Osteoblast (primary cell): ENCODE results near the gene GABRB1. TPM values are rescaled to one million over a fixed set of nuclear protein-coding genes. Genes with fewer than 3 reads are reported as not detected.

Experiments used
- DNase-seq: peaks from one replicate; pipeline ENCODE4 v3.0.0; 2011; ENCODE audit warnings: low spot score, mixed read lengths; ENCODE audit not compliant: insufficient read length; ENCODE audit errors: missing footprints
- H2AFZ ChIP-seq: 2 replicates; pipeline ENCODE4 v1.6.0; 2011; ENCODE audit warnings: mild to moderate bottlenecking, low read length
- H3K27ac ChIP-seq: 2 replicates; pipeline ENCODE4 v1.5.1; 2011; ENCODE audit warnings: mild to moderate bottlenecking, low read depth, low read length, moderate library complexity
- H3K27me3 ChIP-seq: 2 replicates; pipeline ENCODE4 v1.6.0; 2012; ENCODE audit warnings: mild to moderate bottlenecking, control low read depth, inconsistent platforms, low read length, moderate library complexity; ENCODE audit not compliant: insufficient read depth
- H3K36me3 ChIP-seq: 2 replicates; pipeline ENCODE4 v1.5.1; 2011; ENCODE audit warnings: mild to moderate bottlenecking, low read length, control low read depth, moderate library complexity; ENCODE audit not compliant: insufficient read depth
- H3K4me1 ChIP-seq: 2 replicates; pipeline ENCODE4 v1.5.1; 2011; ENCODE audit warnings: mild to moderate bottlenecking, low read length, control low read depth, moderate library complexity; ENCODE audit not compliant: insufficient read depth
- H3K4me2 ChIP-seq: 2 replicates; pipeline ENCODE4 v1.6.0; 2011; ENCODE audit warnings: mild to moderate bottlenecking, low read length; ENCODE audit not compliant: insufficient read depth
- H3K4me3 ChIP-seq: fragments of 200-600 bp; sonication (generic); 3 replicates; pipeline ENCODE4 v1.5.1; 2012; ENCODE audit warnings: mild to moderate bottlenecking, low read length, inconsistent platforms; ENCODE audit not compliant: insufficient read depth
- H3K79me2 ChIP-seq: 2 replicates; pipeline ENCODE4 v1.6.0; 2012; ENCODE audit warnings: mild to moderate bottlenecking, low read length, control low read depth, inconsistent platforms; ENCODE audit not compliant: insufficient read depth
- H3K9me3 ChIP-seq: 2 replicates; pipeline ENCODE4 v1.5.1; 2011; ENCODE audit warnings: low read depth, low read length, control low read depth
- H4K20me1 ChIP-seq: 2 replicates; pipeline ENCODE4 v1.6.0; 2012; ENCODE audit warnings: mild to moderate bottlenecking, low read length, control low read depth; ENCODE audit not compliant: insufficient read depth
- total RNA-seq: library from RNA; depleted of rRNA; stranded (reverse); fragments of >200 nt; gene quantifications from 2 replicates; pipeline ENCODE4 v1.2.3, GENCODE V29; 2012
- TF ChIP-seq, protein P1 (sequence below): IDR thresholded peaks from 2 replicates; pipeline ENCODE4 v1.5.1; 2011; ENCODE audit warnings: mild to moderate bottlenecking, low read depth, low read length, moderate library complexity; ENCODE audit errors: extremely low read depth

Gene GABRB1
- total RNA-seq, 1 donor, result not detected

DNA sequence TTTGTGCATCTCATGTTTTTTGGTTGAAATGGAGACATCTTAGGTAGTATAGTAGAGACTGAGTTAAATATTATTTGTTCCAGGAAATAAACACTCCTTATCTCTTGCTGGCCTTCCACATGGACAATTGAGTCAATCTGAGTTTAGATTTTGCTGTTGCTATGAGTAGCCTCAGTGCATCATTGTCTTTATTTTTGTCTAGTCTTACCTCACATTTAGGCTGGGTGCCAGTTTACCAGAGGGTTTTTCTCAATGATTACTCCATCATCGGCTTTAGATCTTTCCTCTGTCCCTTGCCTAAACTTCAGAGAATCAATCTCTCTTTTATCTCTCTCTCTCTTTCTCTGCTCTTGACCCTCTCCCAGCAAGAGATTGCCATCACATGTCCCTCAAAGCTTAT, 73.6 kb downstream of the GABRB1 start:
- Histone ChIP-seq H4K20me1 (no peaks in the 10 kb centered on the region), H3K79me2 (no peaks in the 10 kb centered on the region), H3K36me3 (no peaks in the 10 kb centered on the region), H3K27ac (no peak overlapping the region), H3K4me3 (no peak overlapping the region), H3K4me1 (peaks cover 2% of the 10 kb centered on the region), H2AFZ (no peak overlapping the region), H3K4me2 (no peak overlapping the region), H3K27me3 (no peaks in the 10 kb centered on the region), H3K9me3 (no peaks in the 10 kb centered on the region)
- TF ChIP-seq, protein P1, sequence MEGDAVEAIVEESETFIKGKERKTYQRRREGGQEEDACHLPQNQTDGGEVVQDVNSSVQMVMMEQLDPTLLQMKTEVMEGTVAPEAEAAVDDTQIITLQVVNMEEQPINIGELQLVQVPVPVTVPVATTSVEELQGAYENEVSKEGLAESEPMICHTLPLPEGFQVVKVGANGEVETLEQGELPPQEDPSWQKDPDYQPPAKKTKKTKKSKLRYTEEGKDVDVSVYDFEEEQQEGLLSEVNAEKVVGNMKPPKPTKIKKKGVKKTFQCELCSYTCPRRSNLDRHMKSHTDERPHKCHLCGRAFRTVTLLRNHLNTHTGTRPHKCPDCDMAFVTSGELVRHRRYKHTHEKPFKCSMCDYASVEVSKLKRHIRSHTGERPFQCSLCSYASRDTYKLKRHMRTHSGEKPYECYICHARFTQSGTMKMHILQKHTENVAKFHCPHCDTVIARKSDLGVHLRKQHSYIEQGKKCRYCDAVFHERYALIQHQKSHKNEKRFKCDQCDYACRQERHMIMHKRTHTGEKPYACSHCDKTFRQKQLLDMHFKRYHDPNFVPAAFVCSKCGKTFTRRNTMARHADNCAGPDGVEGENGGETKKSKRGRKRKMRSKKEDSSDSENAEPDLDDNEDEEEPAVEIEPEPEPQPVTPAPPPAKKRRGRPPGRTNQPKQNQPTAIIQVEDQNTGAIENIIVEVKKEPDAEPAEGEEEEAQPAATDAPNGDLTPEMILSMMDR, result no peak
- DNase-seq, result no peak

DNA sequence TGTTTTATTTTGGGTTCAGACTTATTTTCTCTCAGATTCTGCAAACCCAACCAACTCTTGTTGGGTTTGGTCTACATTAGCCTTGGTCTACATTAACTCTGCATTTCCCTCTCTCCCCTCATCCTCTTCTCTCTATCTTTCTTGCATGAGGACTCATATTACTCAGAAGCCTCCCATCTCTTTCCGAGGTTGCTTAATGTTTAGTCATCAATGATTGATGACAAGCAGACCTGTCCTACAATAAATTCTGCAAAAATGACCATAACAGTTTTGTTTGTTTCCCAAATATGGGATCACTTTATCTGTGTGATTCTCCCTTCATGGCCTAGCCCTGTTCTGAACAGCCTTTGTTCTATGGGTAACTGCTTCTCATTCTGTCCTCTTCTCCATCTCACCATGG, 75.2 kb downstream of the GABRB1 start:
- no peak for DNase-seq
- H3K4me2 ChIP-seq, result no peak overlapping the region
- no peak overlapping the region for H2AFZ ChIP-seq
- no peaks in the 10 kb centered on the region for H3K79me2 ChIP-seq
- H3K36me3 ChIP-seq, result no peaks in the 10 kb centered on the region
- TF ChIP-seq, protein P1, result no peak
- no peaks in the 10 kb centered on the region for H4K20me1 ChIP-seq
- H3K9me3 ChIP-seq, result no peaks in the 10 kb centered on the region
- no peaks in the 10 kb centered on the region for H3K27me3 ChIP-seq
- H3K27ac ChIP-seq, result no peak overlapping the region
- no peak overlapping the region for H3K4me3 ChIP-seq
- H3K4me1 ChIP-seq, result no peaks in the 10 kb centered on the region

DNA sequence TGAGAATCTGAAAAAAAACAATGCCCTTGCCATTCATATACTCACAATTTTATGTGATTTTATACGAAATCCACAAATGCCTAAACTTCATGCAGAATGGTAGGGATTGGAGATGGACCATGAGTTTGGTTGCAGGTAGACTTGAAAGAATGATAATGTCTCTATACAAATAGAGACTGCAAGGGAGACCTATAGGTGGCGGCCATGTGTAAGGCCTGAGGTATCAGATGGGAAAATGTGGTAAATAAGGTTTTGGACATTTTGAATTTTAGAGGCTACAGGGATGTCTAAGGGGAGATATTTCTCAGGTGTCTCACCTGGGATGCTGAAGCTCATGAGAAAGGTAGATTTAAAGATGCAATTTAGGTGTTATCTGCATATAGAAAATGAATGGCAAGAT, 78.0 kb downstream of the GABRB1 start:
- H3K27ac ChIP-seq, result no peak overlapping the region
- no peak overlapping the region for H3K4me3 ChIP-seq
- H4K20me1 ChIP-seq, result no peaks in the 10 kb centered on the region
- no peaks in the 10 kb centered on the region for H3K4me1 ChIP-seq
- DNase-seq, result no peak
- no peaks in the 10 kb centered on the region for H3K36me3 ChIP-seq
- H3K27me3 ChIP-seq, result no peaks in the 10 kb centered on the region
- no peak overlapping the region for H3K4me2 ChIP-seq
- no peaks in the 10 kb centered on the region for H3K9me3 ChIP-seq
- H3K79me2 ChIP-seq, result no peaks in the 10 kb centered on the region
- TF ChIP-seq, protein P1, result no peak
- no peak overlapping the region for H2AFZ ChIP-seq

DNA sequence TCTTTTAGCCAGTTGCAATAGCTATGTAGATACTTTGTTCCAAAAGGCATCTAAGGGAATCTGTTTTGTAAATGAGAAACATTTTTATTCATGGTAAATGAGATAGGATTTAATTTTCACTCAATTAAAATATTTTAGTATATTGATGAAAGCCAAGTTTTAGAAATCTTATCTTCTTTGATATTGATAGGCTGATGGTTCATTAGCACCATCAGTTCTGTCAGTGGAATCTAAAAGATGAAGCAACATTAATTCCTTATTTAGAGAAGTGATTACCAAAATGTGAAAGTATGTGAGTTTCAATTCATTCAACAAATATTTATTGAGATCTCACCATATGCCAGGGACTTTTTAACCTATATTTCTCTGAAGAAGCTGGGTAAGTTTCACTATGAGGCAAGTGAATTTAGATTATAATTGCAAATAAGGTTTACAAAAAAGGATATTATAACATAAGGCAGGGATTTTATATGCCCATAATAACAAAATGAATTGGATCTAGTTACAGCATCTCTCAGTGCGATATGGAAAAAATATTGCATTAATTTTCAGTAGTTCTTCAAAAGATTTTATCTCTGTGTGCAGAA, 79.3 kb downstream of the GABRB1 start:
- TF ChIP-seq, protein P1, result no peak
- Histone ChIP-seq H3K36me3 (no peaks in the 10 kb centered on the region), H3K27ac (no peak overlapping the region), H3K79me2 (no peaks in the 10 kb centered on the region), H3K4me1 (no peaks in the 10 kb centered on the region), H2AFZ (no peak overlapping the region), H3K27me3 (no peaks in the 10 kb centered on the region), H3K4me2 (no peak overlapping the region), H3K9me3 (no peaks in the 10 kb centered on the region), H3K4me3 (no peak overlapping the region), H4K20me1 (no peaks in the 10 kb centered on the region)
- DNase-seq, result no peak
